Central memory CD4-positive, alpha-beta T cell (primary cell): ENCODE results near the gene IL13RA1.
"Not testable (repeated sequence)": the region's sequence is repeated elsewhere in the genome, so short reads cannot be mapped to it uniquely, and the experiment has no call there.

Experiments
- DNase-seq: peaks from one replicate; pipeline ENCODE4 v3.0.0; 2022

The IL13RA1 gene

GRCh38 chrX:118780911-118781310 lies 53.5 kb downstream of the IL13RA1 start:
- no peak for DNase-seq

- no peak for DNase-seq
These were observed 68.3 kb downstream of the IL13RA1 start for GRCh38 chrX:118795528-118796280.

GRCh38 chrX:118802857-118803256 lies 75.5 kb downstream of the IL13RA1 start:
- DNase-seq: no peak

DNA sequence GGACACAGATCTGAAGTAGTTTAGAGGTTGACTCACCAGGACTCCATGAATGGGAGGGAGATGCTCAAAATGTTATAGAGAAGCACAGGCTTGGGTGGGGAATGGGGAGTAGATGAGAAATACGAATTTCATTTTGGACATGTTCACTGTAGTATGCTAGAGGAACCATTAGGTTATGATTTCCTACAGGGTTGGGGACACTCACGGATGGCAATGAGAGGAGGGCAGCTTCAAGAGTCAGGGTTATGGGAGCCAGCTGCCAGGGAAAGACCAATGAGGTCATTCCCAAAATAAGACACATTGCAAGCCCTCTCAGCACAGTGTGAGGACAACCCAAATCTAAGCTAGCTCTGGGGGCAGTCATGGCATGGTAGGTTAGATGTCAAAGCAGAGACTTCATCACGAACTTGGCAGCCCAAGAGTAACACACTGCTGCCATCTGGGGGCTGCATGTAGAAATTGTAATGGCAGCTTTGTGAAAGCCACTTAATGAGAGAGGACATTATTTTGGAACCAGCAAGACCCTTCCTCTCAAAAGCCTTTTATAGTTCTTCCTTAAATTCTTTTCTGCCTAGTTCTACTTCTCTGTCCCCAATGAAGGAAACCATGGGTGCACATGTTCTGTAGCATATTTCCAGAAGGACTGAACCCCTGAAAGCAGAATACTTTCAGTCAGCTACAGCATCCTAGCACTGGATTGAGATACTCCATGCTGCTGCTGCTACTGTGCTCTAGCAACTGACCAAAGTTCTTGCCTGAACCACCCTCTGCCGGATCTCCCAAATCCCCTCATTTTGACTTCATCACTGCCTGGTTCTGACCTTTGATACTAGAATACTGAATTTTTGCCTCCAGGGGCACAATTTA lies 80.0 kb downstream of the IL13RA1 start:
- no peak for DNase-seq

DNA sequence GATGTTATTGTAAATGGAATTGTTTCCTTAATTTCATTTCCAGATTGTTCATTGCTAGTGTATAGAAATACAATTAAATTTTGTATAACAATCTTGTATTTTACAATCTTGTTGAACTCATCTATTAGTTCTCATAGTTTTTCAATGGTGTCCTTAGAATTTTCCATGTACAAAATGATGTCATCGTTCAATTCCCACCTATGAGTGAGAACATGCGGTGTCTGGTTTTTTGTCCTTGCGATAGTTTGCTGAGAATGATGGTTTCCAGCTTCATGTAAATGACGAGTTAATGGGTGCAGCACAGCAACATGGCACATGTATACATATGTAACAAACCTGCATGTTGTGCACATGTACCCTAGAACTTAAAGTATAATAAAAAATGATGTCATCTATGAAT lies 89.9 kb downstream of the IL13RA1 start:
- DNase-seq: not testable (repeated sequence)

GRCh38 chrX:118823263-118824172 lies 96.1 kb downstream of the IL13RA1 start, which contains the start of gene ZCCHC12:
Gene ZCCHC12 (plus strand): TSS chrX:118823824. CDS start chrX:118825245, 1,421 bp downstream.
- peak; percentile 17 for DNase-seq

DNA sequence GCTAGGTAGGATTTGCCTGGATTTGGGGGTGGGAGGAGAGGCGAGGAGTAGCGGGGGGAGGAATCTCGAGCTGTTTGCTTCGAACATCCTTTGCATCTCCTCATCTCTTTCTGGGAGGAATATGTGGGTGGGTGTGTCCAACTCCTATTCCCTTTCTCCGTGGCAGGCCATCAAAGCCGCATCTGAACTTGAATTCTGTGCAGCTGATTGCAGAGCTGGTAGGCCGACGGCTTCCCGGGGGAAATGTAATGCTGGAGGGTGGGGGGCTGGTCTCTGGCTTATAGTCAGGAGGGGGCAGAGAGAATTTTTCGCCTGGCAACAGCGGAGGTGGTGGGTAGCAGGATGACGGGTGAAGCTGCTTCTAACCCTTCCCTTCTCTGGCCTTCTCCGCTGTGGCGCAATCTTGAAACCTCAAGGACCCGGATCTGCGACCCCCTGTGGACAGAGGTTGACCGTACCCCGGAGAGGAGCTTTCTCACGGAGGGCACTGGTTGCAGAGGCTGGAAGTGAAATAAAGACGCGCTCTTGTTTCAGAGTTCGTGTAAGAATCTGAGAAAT lies 96.8 kb downstream of the IL13RA1 start:
- DNase-seq: no peak

DNA sequence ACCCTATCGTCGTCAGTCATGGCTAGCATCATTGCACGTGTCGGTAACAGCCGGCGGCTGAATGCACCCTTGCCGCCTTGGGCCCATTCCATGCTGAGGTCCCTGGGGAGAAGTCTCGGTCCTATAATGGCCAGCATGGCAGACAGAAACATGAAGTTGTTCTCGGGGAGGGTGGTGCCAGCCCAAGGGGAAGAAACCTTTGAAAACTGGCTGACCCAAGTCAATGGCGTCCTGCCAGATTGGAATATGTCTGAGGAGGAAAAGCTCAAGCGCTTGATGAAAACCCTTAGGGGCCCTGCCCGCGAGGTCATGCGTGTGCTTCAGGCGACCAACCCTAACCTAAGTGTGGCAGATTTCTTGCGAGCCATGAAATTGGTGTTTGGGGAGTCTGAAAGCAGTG lies 97.8 kb downstream of the IL13RA1 start:
- no peak for DNase-seq

GRCh38 chrX:118839334-118839958 lies 112.0 kb downstream of the IL13RA1 start:
- DNase-seq: peak; percentile 13
